Spleen (tissue), 11 donors: ENCODE data around the gene DNPH1. TPM values are rescaled to one million over a fixed set of nuclear protein-coding genes. Genes with fewer than 3 reads are reported as not detected.

Experiments used
- DNase-seq: peaks from one replicate; pipeline ENCODE4 v3.0.0-alpha.2; 2020
- H3K27ac ChIP-seq, 8 donors: fragments of 200-600 bp; sonication (generic) in 7 of 8; 1 replicate in 4 of 8; 2 replicates in 4 of 8; pipeline versions ENCODE4 v1.5.0 to v1.8.0; 2016 to 2021; ENCODE audit warnings: inconsistent platforms in 4 of 8, mild to moderate bottlenecking in 4 of 8, moderate library complexity in 1 of 8
- H3K27me3 ChIP-seq, 7 donors: fragments of 200-600 bp; sonication (generic) in 6 of 7; replicated peaks in 1 of 7; 1 replicate in 4 of 7; 2 replicates in 3 of 7; pipeline versions ENCODE4 v1.5.0 to v1.8.0; 2016 to 2021; ENCODE audit warnings: inconsistent platforms in 3 of 7, mild to moderate bottlenecking in 1 of 7
- H3K36me3 ChIP-seq, 6 donors: fragments of 200-600 bp; sonication (generic) in 5 of 6; 1 replicate in 4 of 6; 2 replicates in 2 of 6; pipeline versions ENCODE4 v1.5.0 to v1.8.0; 2016 to 2021; ENCODE audit warnings: inconsistent platforms in 2 of 6
- H3K4me1 ChIP-seq, 6 donors: fragments of 200-600 bp; sonication (generic) in 5 of 6; 1 replicate in 3 of 6; 2 replicates in 3 of 6; pipeline versions ENCODE4 v1.5.0 to v1.8.0; 2016 to 2021; ENCODE audit warnings: inconsistent platforms in 3 of 6
- H3K4me3 ChIP-seq, 8 donors: fragments of 200-600 bp; sonication (generic) in 7 of 8; 1 replicate in 4 of 8; 2 replicates in 4 of 8; pipeline versions ENCODE4 v1.5.0 to v1.8.0; 2016 to 2021; ENCODE audit warnings: inconsistent platforms in 4 of 8, mild to moderate bottlenecking in 4 of 8, moderate library complexity in 2 of 8
- H3K9me3 ChIP-seq, 8 donors: fragments of 200-600 bp; sonication (generic) in 7 of 8; 1 replicate in 4 of 8; 2 replicates in 4 of 8; pipeline versions ENCODE4 v1.5.0 to v1.8.0; 2016 to 2021; ENCODE audit warnings: inconsistent platforms in 4 of 8
- CTCF ChIP-seq, 11 experiments: fragments of 200-600 bp in 7 of 11; fragments of 450-650 bp in 4 of 11; sonication (generic) in 4 of 11; IDR thresholded peaks in 8 of 11; conservative IDR thresholded peaks in 3 of 11; 1 replicate in 7 of 11; 2 replicates in 4 of 11; pipeline versions ENCODE4 v1.4.0 to v1.8.0; 2016 to 2021; ENCODE audit warnings: antibody characterized with exemption in 11 of 11, inconsistent platforms in 4 of 11, mild to moderate bottlenecking in 1 of 11
- POLR2A ChIP-seq, 3 donors: fragments of 450-650 bp; IDR thresholded peaks; one replicate each; pipeline ENCODE4 v1.5.1; 2017; ENCODE audit warnings: antibody characterized with exemption in 3 of 3, mild to moderate bottlenecking in 1 of 3
- POLR2AphosphoS5 ChIP-seq, 3 donors: sonication (generic); formaldehyde crosslinking; IDR thresholded peaks; one replicate each; pipeline ENCODE4 v1.5.1; 2017; ENCODE audit warnings: antibody characterized with exemption in 3 of 3
- WGBS, 5 donors: extraction: QIAGEN DNeasy Blood & Tissue Kit in 3 of 5; methylation state at CpG; one replicate each; pipeline versions ENCODE4 v1.1.5 to v1.1.7; 2013 to 2018; 5-methylcytosine and 5-hydroxymethylcytosine counted together
- intact Hi-C: fragments of 100-400 bp; cut with DNase I; formaldehyde crosslinking; loops from one replicate; pipeline ENCODE4 v1.15.0; 2023; ENCODE audit warnings: low total_unique reads
- polyA plus RNA-seq, 3 donors: library from polyadenylated mRNA; stranded (reverse); fragments of 200-250 nt; gene quantifications; one replicate each; pipeline ENCODE4 v1.2.1, GENCODE V29; 2013
- total RNA-seq, 7 donors: library from RNA; depleted of rRNA in 3 of 7; stranded (reverse); fragments of >200 nt in 3 of 7; fragmentation: NEBNext Ultra II Directional in 4 of 7; extraction: Animal tissue kit (Norgen Biotek cat#: 25700) in 4 of 7; gene quantifications; one replicate each; pipeline versions ENCODE4 v1.1.0 to v1.2.1, GENCODE V29; 2016 to 2021
- donor health status: healthy with polysubstance abuse.
- donor health status: DM: no; HTN: no; CAD: no; lungs with moderate emphysema.
- donor health status: DM: no; HTN: no; CAD: no.
- donor health status: Bipolar disorder and iron deficiency.
- donor health status: healthy.
- donor health status: DM: no; HTN: no; CAD: no.
- donor health status: DM: yes; HTN: yes; CAD: no.

The DNPH1 gene
- total and polyA plus RNA-seq, 10 donors, result 33.2 to 201 (median 58.0) TPM

- Histone ChIP-seq H3K9me3 (no peaks in the 10 kb centered on the region), H3K27ac (no peak overlapping the region), H3K4me1 (no peaks in the 10 kb centered on the region), H3K36me3 (peaks cover 0 to 100% (median 74%) of the 10 kb centered on the region in 6 donors), H3K4me3 (no peak overlapping the region), H3K27me3 (no peaks in the 10 kb centered on the region)
- 90 to 97% (median 96%) methylated on average over 6 of the region's 6 CpGs for WGBS, 5 donors
- TF ChIP-seq POLR2A (IDR thresholded peaks at IDR 0.05) (no peak), CTCF (IDR thresholded peaks at IDR 0.05 in 8 of 11, conservative IDR thresholded peaks at IDR 0.05 in 3 of 11) (no peak)
- peak; percentile 46 for DNase-seq
- intact Hi-C loops, result no loop called here
Observed at GRCh38 chr6:43200541-43200940, 28.7 kb downstream of the DNPH1 start.

GRCh38 chr6:43199912-43200311, 29.4 kb downstream of the DNPH1 start:
- Histone ChIP-seq H3K4me3 (no peak overlapping the region), H3K9me3 (no peaks in the 10 kb centered on the region), H3K4me1 (no peaks in the 10 kb centered on the region), H3K27ac (no peak overlapping the region), H3K27me3 (no peaks in the 10 kb centered on the region), H3K36me3 (peaks cover 0 to 100% (median 72%) of the 10 kb centered on the region in 6 donors)
- intact Hi-C loops, result no loop called here
- peak; percentile 41 for DNase-seq
- 90 to 97% (median 95%) methylated on average over 4 to 6 of the region's 6 CpGs for WGBS, 5 donors
- no peak for TF ChIP-seq POLR2A (IDR thresholded peaks at IDR 0.05)
- TF ChIP-seq CTCF (IDR thresholded peaks at IDR 0.05 in 8 of 11, conservative IDR thresholded peaks at IDR 0.05 in 3 of 11), result no peak

- Histone ChIP-seq H3K27me3 (no peaks in the 10 kb centered on the region), H3K36me3 (peaks cover 0 to 100% (median 84%) of the 10 kb centered on the region in 6 donors), H3K4me3 (no peak overlapping the region), H3K27ac (no peak overlapping the region), H3K4me1 (no peaks in the 10 kb centered on the region), H3K9me3 (no peaks in the 10 kb centered on the region)
- WGBS, 5 donors, result 81 to 92% (median 89%) methylated on average over 5 of the region's 5 CpGs
- intact Hi-C loops, result no loop called here
- TF ChIP-seq CTCF (IDR thresholded peaks at IDR 0.05 in 8 of 11, conservative IDR thresholded peaks at IDR 0.05 in 3 of 11) (no peak), POLR2A (IDR thresholded peaks at IDR 0.05) (no peak), POLR2AphosphoS5 (IDR thresholded peaks at IDR 0.05) (no peak)
- peak; percentile 47 for DNase-seq
Observed at GRCh38 chr6:43196337-43196736, 32.9 kb downstream of the DNPH1 start.

- DNase-seq, result no peak
- Histone ChIP-seq H3K27me3 (no peaks in the 10 kb centered on the region), H3K9me3 (no peaks in the 10 kb centered on the region), H3K27ac (no peak overlapping the region), H3K4me1 (peaks cover 0 to 4% (median 0%) of the 10 kb centered on the region in 6 donors), H3K36me3 (peaks cover 0 to 99% (median 69%) of the 10 kb centered on the region in 6 donors), H3K4me3 (no peak overlapping the region)
- WGBS, 5 donors, result 90 to 97% (median 95%) methylated on average over 5 of the region's 5 CpGs
- intact Hi-C loops, result no loop called here
- TF ChIP-seq POLR2AphosphoS5 (IDR thresholded peaks at IDR 0.05) (no peak), CTCF (IDR thresholded peaks at IDR 0.05 in 8 of 11, conservative IDR thresholded peaks at IDR 0.05 in 3 of 11) (no peak), POLR2A (IDR thresholded peaks at IDR 0.05) (no peak)
Observed at GRCh38 chr6:43193929-43194328, 35.4 kb downstream of the DNPH1 start.
